HCT116 (cell line): ENCODE results near the gene PRR15L. TPM values are rescaled to one million over a fixed set of nuclear protein-coding genes. Genes with fewer than 3 reads are reported as not detected.

Source experiments
- ATAC-seq: fragments of 200-7000 bp; cut with Tn5 transposase; 2 replicates; pipeline ENCODE4 v1.9.1; 2020; ENCODE audit warnings: mild to moderate bottlenecking, moderate library complexity
- BruUV-seq: library from RNA; stranded (reverse); fragments of 400-500 nt; replicated peaks from 2 replicates; lab custom pipeline; 2021; lab: Mats Ljungman, UMichigan
- CTCF ChIA-PET: fragments of 300-600 bp; sonication (Branson Sonifier 250); formaldehyde crosslinking; loops from one replicate; lab custom pipeline; 2021; ENCODE audit warnings: antibody characterized with exemption; lab: Charles Lee
- POLR2A ChIA-PET: fragments of 300-600, 350-600 bp; sonication (Branson Sonifier 250); formaldehyde crosslinking; loops from one replicate; lab custom pipeline; 2021; ENCODE audit warnings: antibody characterized with exemption; lab: Charles Lee
- RAD21 ChIA-PET, 2 experiments: fragments of 300-600 bp; sonication (Branson Sonifier 250); formaldehyde crosslinking; loops; one replicate each; lab custom pipeline; 2023; ENCODE audit warnings: low total read pairs in 2 of 2; ENCODE audit not compliant: uncharacterized antibody in 2 of 2, unreplicated experiment in 2 of 2, low non-redundant PET in 1 of 2; lab: Charles Lee
- DNase-seq: peaks from one replicate; pipeline ENCODE4 v3.0.0-alpha.2; 2010; ENCODE audit warnings: low read depth, low spot score
- H2AFZ ChIP-seq: fragments of 200-600 bp; shearing (Covaris generic), sonication (generic); 2 replicates; pipeline ENCODE4 v1.6.1; 2017; ENCODE audit warnings: low read depth, mixed run types, mixed read lengths, antibody characterized with exemption, low read length; ENCODE audit not compliant: poor library complexity, severe bottlenecking
- H3K27ac ChIP-seq: 2 replicates; pipeline ENCODE4 v1.5.1; 2012; ENCODE audit warnings: low read depth, low read length
- H3K27me3 ChIP-seq: fragments of 200-600 bp; sonication (generic); 2 replicates; pipeline ENCODE4 v1.6.1; 2016; ENCODE audit warnings: mixed run types, low read length, mixed read lengths; ENCODE audit not compliant: insufficient read depth
- H3K36me3 ChIP-seq, 2 experiments: fragments of 200-500 bp in 1 of 2; fragments of 200-600 bp in 1 of 2; sonication (Bioruptor generic) in 1 of 2; sonication (generic) in 1 of 2; 2 replicates each; pipeline versions ENCODE4 v1.5.1 to v1.6.1; 2014 to 2016; ENCODE audit warnings: low read length in 2 of 2, inconsistent platforms in 1 of 2, mixed read lengths in 1 of 2, mixed run types in 1 of 2; ENCODE audit not compliant: insufficient read depth in 2 of 2, control insufficient read depth in 1 of 2
- H3K4me1 ChIP-seq, 2 experiments: fragments of 200-600 bp in 1 of 2; sonication (generic) in 1 of 2; 2 replicates each; pipeline versions ENCODE4 v1.5.1 to v1.6.1; 2012 to 2017; ENCODE audit warnings: low read length in 2 of 2, inconsistent platforms in 1 of 2, mild to moderate bottlenecking in 1 of 2, mixed read lengths in 1 of 2, mixed run types in 1 of 2, moderate library complexity in 1 of 2; ENCODE audit not compliant: insufficient read depth in 2 of 2, control insufficient read depth in 1 of 2
- H3K4me2 ChIP-seq: fragments of 200-600 bp; sonication (generic); 2 replicates; pipeline ENCODE4 v1.6.1; 2017; ENCODE audit warnings: mixed run types, low read length, mixed read lengths
- H3K4me3 ChIP-seq, 2 experiments: fragments of 200-600 bp in 1 of 2; sonication (generic) in 1 of 2; replicated peaks in 1 of 2; 2 replicates each; pipeline ENCODE4 v1.5.1; 2011 to 2016; ENCODE audit warnings: low read length in 2 of 2, control low read depth in 1 of 2, low read depth in 1 of 2, mild to moderate bottlenecking in 1 of 2, mixed read lengths in 1 of 2, mixed run types in 1 of 2
- H3K79me2 ChIP-seq: fragments of 200-600 bp; sonication (generic); 2 replicates; pipeline ENCODE4 v1.6.1; 2017; ENCODE audit warnings: mild to moderate bottlenecking, mixed run types, low read length, moderate library complexity, mixed read lengths; ENCODE audit not compliant: insufficient read depth
- H3K9ac ChIP-seq: fragments of 200-600 bp; sonication (generic); 2 replicates; pipeline ENCODE4 v1.6.1; 2016; ENCODE audit warnings: low read length, mixed read lengths
- H3K9me2 ChIP-seq: fragments of 200-600 bp; sonication (generic), shearing (Covaris generic); 2 replicates; pipeline ENCODE4 v1.6.1; 2017; ENCODE audit warnings: mixed run types, mild to moderate bottlenecking, moderate library complexity; ENCODE audit not compliant: insufficient read depth
- H3K9me3 ChIP-seq, 2 experiments: fragments of 200-500 bp in 1 of 2; fragments of 200-600 bp in 1 of 2; sonication (Bioruptor generic) in 1 of 2; sonication (generic) in 1 of 2; 2 replicates each; pipeline ENCODE4 v1.6.1; 2014 to 2017; ENCODE audit warnings: low read length in 2 of 2, mixed read lengths in 2 of 2, inconsistent platforms in 1 of 2, low read depth in 1 of 2, mild to moderate bottlenecking in 1 of 2, mixed run types in 1 of 2, moderate library complexity in 1 of 2; ENCODE audit not compliant: control insufficient read depth in 1 of 2, insufficient read depth in 1 of 2
- H4K20me1 ChIP-seq: fragments of 200-600 bp; sonication (generic), shearing (Covaris generic); 2 replicates; pipeline ENCODE4 v1.6.1; 2017; ENCODE audit warnings: mixed run types, mild to moderate bottlenecking, moderate library complexity; ENCODE audit not compliant: insufficient read depth
- CBX3 ChIP-seq: IDR thresholded peaks from 2 replicates; pipeline ENCODE4 v1.6.1; 2012; ENCODE audit warnings: low read depth
- CEBPB ChIP-seq: IDR thresholded peaks from 2 replicates; pipeline ENCODE4 v1.6.1; 2012; ENCODE audit warnings: low read depth
- CTCF ChIP-seq, 3 experiments: fragments of 200-600 bp in 1 of 3; sonication (generic) in 1 of 3; IDR thresholded peaks in 2 of 3; conservative IDR thresholded peaks in 1 of 3; 2 replicates each; pipeline ENCODE4 v1.5.1; 2012 to 2017; ENCODE audit warnings: low read depth in 2 of 3, low read length in 2 of 3, antibody characterized with exemption in 1 of 3, borderline replicate concordance in 1 of 3, control low read depth in 1 of 3, mild to moderate bottlenecking in 1 of 3, mixed read lengths in 1 of 3, mixed run types in 1 of 3, moderate library complexity in 1 of 3; ENCODE audit not compliant: insufficient read depth in 1 of 3
- EGR1 ChIP-seq: IDR thresholded peaks from 2 replicates; pipeline ENCODE4 v1.6.1; 2012; ENCODE audit warnings: low read depth
- EZH2phosphoT487 ChIP-seq: fragments of 200-600 bp; IDR thresholded peaks from 2 replicates; pipeline ENCODE4 v1.6.1; 2018; ENCODE audit warnings: antibody characterized with exemption, borderline replicate concordance
- POLR2AphosphoS5 ChIP-seq: IDR thresholded peaks from 2 replicates; pipeline ENCODE4 v1.6.1; 2011; ENCODE audit warnings: mild to moderate bottlenecking, low read depth, low read length, moderate library complexity
- YY1 ChIP-seq: IDR thresholded peaks from 2 replicates; pipeline ENCODE4 v1.6.1; 2011; ENCODE audit warnings: low read length, low read depth, moderate library complexity, mild to moderate bottlenecking; ENCODE audit not compliant: insufficient replicate concordance; ENCODE audit errors: extremely low read depth
- ZBTB33 ChIP-seq: IDR thresholded peaks from 2 replicates; pipeline ENCODE4 v1.6.1; 2011; ENCODE audit warnings: mild to moderate bottlenecking, low read length, moderate library complexity; ENCODE audit not compliant: insufficient replicate concordance; ENCODE audit errors: extremely low read depth
- ZFX ChIP-seq: fragments of 450-650 bp; IDR thresholded peaks from 2 replicates; pipeline ENCODE4 v1.6.1; 2017
- intact Hi-C: fragments of 100-400 bp; cut with micrococcal nuclease; formaldehyde crosslinking; loops from 2 replicates; pipeline ENCODE4 v1.10.0; 2022
- total RNA-seq: library from RNA; stranded (reverse); gene quantifications from one replicate; pipeline ENCODE4 v1.2.1, GENCODE V29; 2021; ENCODE audit not compliant: unreplicated experiment

The PRR15L gene
- total RNA-seq, 1 experiment from 2014 or later = 0.34 TPM

GRCh38 chr17:47902039-47902744, 55.5 kb downstream of the PRR15L start:
- H3K9ac ChIP-seq = no peak overlapping the region
- H3K79me2 ChIP-seq = peaks cover 12% of the 10 kb centered on the region; the same call in 1 of the 2 replicates
- H3K4me1 ChIP-seq = peaks cover 3 to 5% of the 10 kb centered on the region in 2 experiments; a peak in 3 of 4 replicates
- intact Hi-C loops = no loop called here
- POLR2A ChIA-PET = no interaction called here
- H2AFZ ChIP-seq = no peak overlapping the region
- H3K36me3 ChIP-seq = peaks cover 0 to 7% of the 10 kb centered on the region in 2 experiments; a peak in 1 of 4 replicates
- CTCF ChIA-PET = interaction anchor here (1.2 kb wide), 1 partner anchor 12 kb away, joined by 3 read pairs; no protein-coding TSS in a partner anchor
- H4K20me1 ChIP-seq = no peaks in the 10 kb centered on the region
- RAD21 ChIA-PET = no interaction called here
- TF ChIP-seq CEBPB (no peak), EZH2phosphoT487 (no peak), CTCF (IDR thresholded peaks at IDR 0.05 in 2 of 3, conservative IDR thresholded peaks at IDR 0.05 in 1 of 3; ENCODE audit: borderline replicate concordance in 1 of 3, insufficient read depth in 1 of 3, low read depth in 2 of 3, low read length in 2 of 3) (no peak), YY1 (no peak), EGR1 (no peak), ZFX (no peak), POLR2AphosphoS5 (no peak), CBX3 (no peak), ZBTB33 (no peak)
- ATAC-seq = no peak
- DNase-seq = no peak
- no peaks in the 10 kb centered on the region for H3K9me2 ChIP-seq
- H3K4me2 ChIP-seq = no peak overlapping the region
- no TSS peak for BruUV-seq
- no peaks in the 10 kb centered on the region for H3K9me3 ChIP-seq
- H3K27ac ChIP-seq = no peak overlapping the region
- H3K4me3 ChIP-seq = no peak overlapping the region
- no peaks in the 10 kb centered on the region for H3K27me3 ChIP-seq

Other genes starting within 250 kb of the PRR15L start
- gene TBX21, start 224.6 kb downstream of the PRR15L start, total RNA-seq = 0.20 TPM
- gene OSBPL7, start 136.1 kb downstream of the PRR15L start, total RNA-seq = 20.5 TPM
- 112 TPM for gene MRPL10, start 126.3 kb downstream of the PRR15L start, total RNA-seq
- 0.76 TPM for gene LRRC46, start 126.2 kb downstream of the PRR15L start, total RNA-seq
- gene SCRN2, start 116.6 kb downstream of the PRR15L start, total RNA-seq = 53.2 TPM
- 10.8 TPM for gene SP6, start 106.7 kb downstream of the PRR15L start, total RNA-seq
- gene SP2, start 61.6 kb downstream of the PRR15L start, total RNA-seq = 22.2 TPM
- gene PNPO, start 16.3 kb downstream of the PRR15L start, total RNA-seq = 74.9 TPM
- 255 TPM for gene CDK5RAP3, start 13.2 kb upstream of the PRR15L start, total RNA-seq
- gene COPZ2, start 79.9 kb upstream of the PRR15L start, total RNA-seq = not detected
- 135 TPM for gene NFE2L1, start 90.5 kb upstream of the PRR15L start, total RNA-seq
- 136 TPM for gene CBX1, start 143.6 kb upstream of the PRR15L start, total RNA-seq
- 26.8 TPM for gene SNX11, start 149.9 kb upstream of the PRR15L start, total RNA-seq